GM23338 (cell line): ENCODE data around the gene EIF4G3. TPM values are rescaled to one million over a fixed set of nuclear protein-coding genes. Genes with fewer than 3 reads are reported as not detected.

ENCODE experiments used
- ATAC-seq: fragments of 200-7000 bp; cut with Tn5 transposase; 3 replicates; pipeline ENCODE4 v1.9.1; 2020
- DNase-seq: peaks from one replicate; pipeline ENCODE4 v3.0.0-alpha.2; 2015; ENCODE audit warnings: low spot score
- H2AFZ ChIP-seq: fragments of 200-600 bp; sonication (generic); 2 replicates; pipeline ENCODE4 v1.8.0; 2016; ENCODE audit warnings: antibody characterized with exemption, mild to moderate bottlenecking, moderate library complexity
- H3F3A ChIP-seq: fragments of 200-600 bp; sonication (generic); replicated peaks from 2 replicates; pipeline ENCODE4 v1.8.0; 2017; ENCODE audit warnings: antibody characterized with exemption, mixed run types, low read depth
- H3K27ac ChIP-seq: fragments of 200-600 bp; sonication (generic); 2 replicates; pipeline ENCODE4 v1.6.1; 2016; ENCODE audit warnings: low read depth
- H3K27me3 ChIP-seq: fragments of 200-600 bp; sonication (generic); 2 replicates; pipeline ENCODE4 v1.8.0; 2016; ENCODE audit warnings: mild to moderate bottlenecking, mixed run types, moderate library complexity; ENCODE audit not compliant: insufficient read depth
- H3K36me3 ChIP-seq: fragments of 200-600 bp; sonication (generic); 2 replicates; pipeline ENCODE4 v1.8.0; 2016; ENCODE audit warnings: mild to moderate bottlenecking; ENCODE audit not compliant: insufficient read depth
- H3K4me1 ChIP-seq: fragments of 200-600 bp; sonication (generic); 2 replicates; pipeline ENCODE4 v1.8.0; 2016; ENCODE audit warnings: mild to moderate bottlenecking, moderate library complexity; ENCODE audit not compliant: insufficient read depth
- H3K4me2 ChIP-seq: fragments of 200-600 bp; sonication (generic); 2 replicates; pipeline ENCODE4 v1.7.1; 2017; ENCODE audit warnings: mixed run types
- H3K4me3 ChIP-seq: fragments of 200-600 bp; sonication (generic); 2 replicates; pipeline ENCODE4 v1.6.1; 2016; ENCODE audit warnings: mixed run types
- H3K79me2 ChIP-seq: fragments of 200-600 bp; sonication (generic); replicated peaks from 2 replicates; pipeline ENCODE4 v1.8.0; 2017; ENCODE audit warnings: mild to moderate bottlenecking; ENCODE audit not compliant: insufficient read depth
- H3K9me2 ChIP-seq: fragments of 200-600 bp; sonication (generic); 2 replicates; pipeline ENCODE4 v1.8.0; 2017; ENCODE audit not compliant: insufficient read depth
- H4K20me1 ChIP-seq: fragments of 200-600 bp; sonication (generic); replicated peaks from 2 replicates; pipeline ENCODE4 v1.8.0; 2017; ENCODE audit warnings: mild to moderate bottlenecking; ENCODE audit not compliant: insufficient read depth
- H3K27ac Mint-ChIP-seq: 2 replicates; pipeline ENCODE4 v1.8.0; 2020; ENCODE audit warnings: inconsistent platforms, mild to moderate bottlenecking, moderate library complexity, mixed read lengths
- H3K27me3 Mint-ChIP-seq: 3 replicates; pipeline ENCODE4 v1.8.0; 2022; ENCODE audit warnings: low read depth, mild to moderate bottlenecking, moderate library complexity, mixed read lengths, inconsistent platforms; ENCODE audit not compliant: insufficient read depth, poor library complexity
- H3K36me3 Mint-ChIP-seq: 3 replicates; pipeline ENCODE4 v1.8.0; 2021; ENCODE audit warnings: low read depth, mild to moderate bottlenecking, inconsistent platforms, moderate library complexity, mixed read lengths
- H3K4me1 Mint-ChIP-seq: 3 replicates; pipeline ENCODE4 v1.8.0; 2020; ENCODE audit warnings: mild to moderate bottlenecking, inconsistent platforms, mixed read lengths
- H3K4me3 Mint-ChIP-seq: 3 replicates; pipeline ENCODE4 v1.8.0; 2021; ENCODE audit warnings: moderate library complexity, mild to moderate bottlenecking, inconsistent platforms, mixed read lengths
- H3K9me3 Mint-ChIP-seq: 3 replicates; pipeline ENCODE4 v1.8.0; 2020; ENCODE audit warnings: moderate library complexity, mild to moderate bottlenecking, inconsistent platforms, mixed read lengths
- CREB1 ChIP-seq: fragments of 250-450 bp; sonication (Bioruptor Pico); IDR thresholded peaks from 2 replicates; pipeline ENCODE4 v1.5.0; 2020; ENCODE audit warnings: low read depth, mild to moderate bottlenecking, moderate library complexity
- CTCF ChIP-seq, 2 experiments: fragments of 200-600 bp in 1 of 2; sonication (generic) in 1 of 2; conservative IDR thresholded peaks; 2 replicates each; pipeline versions ENCODE4 v1.5.1 to v1.6.1; 2016 to 2017; ENCODE audit warnings: antibody characterized with exemption in 2 of 2, low read depth in 2 of 2, mild to moderate bottlenecking in 2 of 2, moderate library complexity in 1 of 2
- ETS1 ChIP-seq: IDR thresholded peaks from 2 replicates; pipeline ENCODE4 v1.6.1; 2016; ENCODE audit warnings: antibody characterized with exemption
- JUNB ChIP-seq: IDR thresholded peaks from one replicate; pipeline ENCODE4 v1.6.1; 2016; ENCODE audit warnings: antibody characterized with exemption; ENCODE audit not compliant: unreplicated experiment
- NANOG ChIP-seq: IDR thresholded peaks from 2 replicates; pipeline ENCODE4 v1.6.1; 2016; ENCODE audit warnings: antibody characterized with exemption, borderline replicate concordance
- POLR2AphosphoS5 ChIP-seq: IDR thresholded peaks from 2 replicates; pipeline ENCODE4 v1.6.1; 2016; ENCODE audit warnings: antibody characterized with exemption, low read depth
- REST ChIP-seq: IDR thresholded peaks from one replicate; pipeline ENCODE4 v1.6.1; 2018; ENCODE audit warnings: antibody characterized with exemption; ENCODE audit not compliant: unreplicated experiment
- ZNF114 ChIP-seq: fragments of 250-450 bp; sonication (Bioruptor Pico); IDR thresholded peaks from 2 replicates; pipeline ENCODE4 v1.5.0; 2020; ENCODE audit warnings: mild to moderate bottlenecking, moderate library complexity
- ZNF331 ChIP-seq: fragments of 250-450 bp; sonication (Bioruptor Pico); IDR thresholded peaks from 2 replicates; pipeline ENCODE4 v1.5.0; 2020; ENCODE audit warnings: low read depth, mild to moderate bottlenecking, moderate library complexity
- ZNF462 ChIP-seq: fragments of 250-450 bp; sonication (Bioruptor Pico); IDR thresholded peaks from 2 replicates; pipeline ENCODE4 v1.5.0; 2020; ENCODE audit warnings: mild to moderate bottlenecking, moderate library complexity
- polyA plus RNA-seq: library from polyadenylated mRNA; unstranded; fragments of >200 nt; fragmentation: Nextera tagmentation; extraction: Ambion mirVana; gene quantifications from 2 replicates; pipeline ENCODE4 v1.2.1, GENCODE V29; 2016
- total RNA-seq: library from RNA; depleted of rRNA; stranded (reverse); fragments of >200 nt; shearing (Covaris generic); gene quantifications from 2 replicates; pipeline ENCODE4 v1.2.3, GENCODE V29; 2014

EIF4G3 gene
- total and polyA plus RNA-seq, 2 experiments from 2014 or later, result 37.9 to 68.1 TPM

- Mint-ChIP-seq H3K9me3 (no peaks in the 10 kb centered on the region), H3K36me3 (peaks cover 22% of the 10 kb centered on the region), H3K27me3 (no peaks in the 10 kb centered on the region), H3K27ac (no peak overlapping the region), H3K4me3 (no peak overlapping the region), H3K4me1 (peaks cover 6% of the 10 kb centered on the region; the same call in 2 of the 3 replicates)
- H3K4me1 ChIP-seq, result no peaks in the 10 kb centered on the region
- TF ChIP-seq POLR2AphosphoS5, result no peak
- DNase-seq, result no peak
- H3K36me3 ChIP-seq, result peaks cover 9% of the 10 kb centered on the region; the same call in 1 of the 2 replicates
- no peak overlapping the region for H3K4me2 ChIP-seq
- peaks cover 55% of the 10 kb centered on the region for H4K20me1 ChIP-seq
- no peaks in the 10 kb centered on the region for H3K9me2 ChIP-seq
- H3K27ac ChIP-seq, result no peak overlapping the region
- no peak for ATAC-seq
- H3K79me2 ChIP-seq, result peaks cover 100% of the 10 kb centered on the region
- H3F3A ChIP-seq, result no peaks in the 10 kb centered on the region
- H3K27me3 ChIP-seq, result no peaks in the 10 kb centered on the region
- no peak overlapping the region for H3K4me3 ChIP-seq
- H2AFZ ChIP-seq, result no peak overlapping the region
These were observed 19.6 kb downstream of the EIF4G3 start for GRCh38 chr1:21157054-21157453.

- no peak for ATAC-seq
- Histone ChIP-seq H3K27me3 (no peaks in the 10 kb centered on the region), H3K9me2 (no peaks in the 10 kb centered on the region), H4K20me1 (peaks cover 50% of the 10 kb centered on the region), H3K36me3 (peaks cover 9% of the 10 kb centered on the region; the same call in 1 of the 2 replicates), H3K27ac (no peak overlapping the region), H2AFZ (no peak overlapping the region), H3F3A (no peaks in the 10 kb centered on the region), H3K4me2 (no peak overlapping the region), H3K4me1 (no peaks in the 10 kb centered on the region), H3K79me2 (peaks cover 100% of the 10 kb centered on the region), H3K4me3 (no peak overlapping the region)
- H3K4me3 Mint-ChIP-seq, result no peak overlapping the region
- H3K27ac Mint-ChIP-seq, result no peak overlapping the region
- no peak for DNase-seq
- peaks cover 6% of the 10 kb centered on the region; the same call in 2 of the 3 replicates for H3K4me1 Mint-ChIP-seq
- peaks cover 18% of the 10 kb centered on the region for H3K36me3 Mint-ChIP-seq
- no peaks in the 10 kb centered on the region for H3K27me3 Mint-ChIP-seq
- H3K9me3 Mint-ChIP-seq, result no peaks in the 10 kb centered on the region
- no peak for TF ChIP-seq ZNF331 (CRISPR knock-in tag)
- TF ChIP-seq REST, result no peak
- TF ChIP-seq CREB1, result no peak
- TF ChIP-seq ZNF114 (CRISPR knock-in tag), result no peak
- no peak for TF ChIP-seq POLR2AphosphoS5
- no peak for TF ChIP-seq NANOG
- no peak for TF ChIP-seq ETS1
- TF ChIP-seq ZNF462 (CRISPR knock-in tag), result no peak
- no peak for TF ChIP-seq CTCF (conservative IDR thresholded peaks at IDR 0.05; ENCODE audit: low read depth in 2 of 2)
- no peak for TF ChIP-seq JUNB
These were observed 20.7 kb downstream of the EIF4G3 start for GRCh38 chr1:21156019-21156418.
